ENCODE measurements around the gene RAB3GAP1.

DNA sequence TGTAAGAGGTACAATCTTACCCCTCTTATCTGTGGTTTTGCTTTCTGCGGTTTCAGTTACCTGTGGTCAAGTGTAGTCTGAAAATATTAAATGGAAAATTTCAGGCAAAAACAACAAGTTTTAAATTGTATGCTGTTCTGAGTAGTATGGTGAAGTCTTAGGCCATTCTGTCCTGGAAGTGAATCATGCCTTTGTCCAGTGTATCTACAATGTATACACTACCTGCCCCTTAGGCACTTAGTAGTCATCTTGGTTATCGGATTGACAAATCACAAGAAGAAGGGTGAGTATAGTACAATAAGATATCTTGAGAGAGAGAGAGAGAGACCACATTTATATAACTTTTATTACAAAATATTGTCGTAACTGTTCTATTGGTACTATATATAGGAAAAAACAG lies 43.5 kb downstream of the RAB3GAP1 start:
- TF ChIP-seq, protein P1, sequence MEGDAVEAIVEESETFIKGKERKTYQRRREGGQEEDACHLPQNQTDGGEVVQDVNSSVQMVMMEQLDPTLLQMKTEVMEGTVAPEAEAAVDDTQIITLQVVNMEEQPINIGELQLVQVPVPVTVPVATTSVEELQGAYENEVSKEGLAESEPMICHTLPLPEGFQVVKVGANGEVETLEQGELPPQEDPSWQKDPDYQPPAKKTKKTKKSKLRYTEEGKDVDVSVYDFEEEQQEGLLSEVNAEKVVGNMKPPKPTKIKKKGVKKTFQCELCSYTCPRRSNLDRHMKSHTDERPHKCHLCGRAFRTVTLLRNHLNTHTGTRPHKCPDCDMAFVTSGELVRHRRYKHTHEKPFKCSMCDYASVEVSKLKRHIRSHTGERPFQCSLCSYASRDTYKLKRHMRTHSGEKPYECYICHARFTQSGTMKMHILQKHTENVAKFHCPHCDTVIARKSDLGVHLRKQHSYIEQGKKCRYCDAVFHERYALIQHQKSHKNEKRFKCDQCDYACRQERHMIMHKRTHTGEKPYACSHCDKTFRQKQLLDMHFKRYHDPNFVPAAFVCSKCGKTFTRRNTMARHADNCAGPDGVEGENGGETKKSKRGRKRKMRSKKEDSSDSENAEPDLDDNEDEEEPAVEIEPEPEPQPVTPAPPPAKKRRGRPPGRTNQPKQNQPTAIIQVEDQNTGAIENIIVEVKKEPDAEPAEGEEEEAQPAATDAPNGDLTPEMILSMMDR (IDR thresholded peaks at IDR 0.05): no peak
- TF ChIP-seq EZH2 (IDR thresholded peaks at IDR 0.05; ENCODE audit: borderline replicate concordance, insufficient read depth, low read depth, low read length, poor library complexity, severe bottlenecking): no peak
